IMR-90 (cell line): ENCODE data around the gene KLHL41. TPM values are rescaled to one million over a fixed set of nuclear protein-coding genes. Genes with fewer than 3 reads are reported as not detected.

Experiments used
- ATAC-seq: fragments of 200-7000 bp; cut with Tn5 transposase; 2 replicates; pipeline ENCODE4 v1.9.1; 2020; ENCODE audit warnings: low read depth, mild to moderate bottlenecking, moderate library complexity
- BruUV-seq: library from RNA; stranded (reverse); fragments of 400-500 nt; replicated peaks from 2 replicates; lab custom pipeline; 2021; lab: Mats Ljungman, UMichigan
- CTCF ChIA-PET: fragments of 300-600 bp; formaldehyde crosslinking; extraction: SDS; loops from one replicate; lab custom pipeline; 2021; ENCODE audit warnings: antibody characterized with exemption; lab: Yijun Ruan, JAX
- POLR2A ChIA-PET: fragments of 300-600 bp; sonication (Branson Sonifier 250); formaldehyde crosslinking; loops from one replicate; lab custom pipeline; 2022; ENCODE audit warnings: antibody characterized with exemption; ENCODE audit not compliant: unreplicated experiment; lab: Charles Lee
- DNase-seq: peaks from one replicate; pipeline ENCODE4 v3.0.0; 2013
- H2AFZ ChIP-seq: replicated peaks from 2 replicates; pipeline ENCODE3; 2013; ENCODE audit warnings: low read length, mild to moderate bottlenecking; ENCODE audit not compliant: poor library complexity
- H2AK5ac ChIP-seq: 2 replicates; pipeline ENCODE4 v1.6.1; 2013; ENCODE audit warnings: low read depth, low read length, inconsistent platforms
- H2AK9ac ChIP-seq: replicated peaks from 2 replicates; pipeline ENCODE3; 2013; ENCODE audit warnings: mild to moderate bottlenecking, low read depth, low read length, moderate library complexity; ENCODE audit not compliant: poor library complexity
- H2BK120ac ChIP-seq: 2 replicates; pipeline ENCODE4 v1.6.1; 2013; ENCODE audit warnings: low read depth, low read length, inconsistent platforms
- H2BK15ac ChIP-seq: 3 replicates; pipeline ENCODE4 v1.6.1; 2013; ENCODE audit warnings: low read depth, low read length, inconsistent platforms
- H2BK20ac ChIP-seq: 2 replicates; pipeline ENCODE4 v1.6.1; 2013; ENCODE audit warnings: low read depth, mild to moderate bottlenecking, inconsistent platforms, low read length, moderate library complexity
- H2BK5ac ChIP-seq: 2 replicates; pipeline ENCODE4 v1.6.1; 2013; ENCODE audit warnings: mild to moderate bottlenecking, low read depth, low read length, inconsistent platforms; ENCODE audit not compliant: poor library complexity, severe bottlenecking
- H3K14ac ChIP-seq: replicated peaks from 2 replicates; pipeline ENCODE4 v1.6.1; 2013; ENCODE audit warnings: low read depth, low read length, inconsistent platforms
- H3K18ac ChIP-seq: 2 replicates; pipeline ENCODE4 v1.6.1; 2013; ENCODE audit warnings: low read depth, low read length, control low read depth
- H3K23ac ChIP-seq: 2 replicates; pipeline ENCODE4 v1.6.1; 2013; ENCODE audit warnings: low read depth, low read length, inconsistent platforms
- H3K27ac ChIP-seq: 2 replicates; pipeline ENCODE4 v1.5.1; 2013; ENCODE audit warnings: mild to moderate bottlenecking, control low read depth, low read length; ENCODE audit not compliant: insufficient read depth
- H3K27me3 ChIP-seq: 2 replicates; pipeline ENCODE4 v1.6.1; 2013; ENCODE audit warnings: low read length; ENCODE audit not compliant: control insufficient read depth, insufficient read depth
- H3K36me3 ChIP-seq: 2 replicates; pipeline ENCODE4 v1.6.1; 2013; ENCODE audit warnings: low read length, mixed read lengths; ENCODE audit not compliant: control insufficient read depth, insufficient read depth
- H3K4ac ChIP-seq: 2 replicates; pipeline ENCODE4 v1.6.1; 2013; ENCODE audit warnings: low read depth, low read length, inconsistent platforms
- H3K4me1 ChIP-seq: 2 replicates; pipeline ENCODE4 v1.6.1; 2013; ENCODE audit warnings: low read length, mixed read lengths; ENCODE audit not compliant: control insufficient read depth, insufficient read depth
- H3K4me2 ChIP-seq: 2 replicates; pipeline ENCODE4 v1.6.1; 2013; ENCODE audit warnings: low read depth, mild to moderate bottlenecking, control low read depth, low read length, moderate library complexity
- H3K4me3 ChIP-seq: 2 replicates; pipeline ENCODE4 v1.5.1; 2013; ENCODE audit warnings: low read depth, mild to moderate bottlenecking, control low read depth, low read length, moderate library complexity; ENCODE audit not compliant: insufficient read depth
- H3K56ac ChIP-seq: 2 replicates; pipeline ENCODE4 v1.6.1; 2013; ENCODE audit warnings: low read length, inconsistent platforms; ENCODE audit not compliant: insufficient read depth; ENCODE audit errors: extremely low read depth
- H3K79me1 ChIP-seq, 2 experiments: 2 replicates each; pipeline ENCODE4 v1.6.1; 2013; ENCODE audit warnings: low read length in 2 of 2, inconsistent platforms in 1 of 2, low read depth in 1 of 2
- H3K9ac ChIP-seq: 2 replicates; pipeline ENCODE4 v1.6.1; 2013; ENCODE audit warnings: low read depth, low read length, control low read depth
- H3K9me1 ChIP-seq: 2 replicates; pipeline ENCODE4 v1.6.1; 2013; ENCODE audit warnings: low read length, inconsistent platforms; ENCODE audit not compliant: insufficient read depth
- H3K9me3 ChIP-seq: 2 replicates; pipeline ENCODE4 v1.6.1; 2013; ENCODE audit warnings: low read length; ENCODE audit not compliant: control insufficient read depth, insufficient read depth
- H4K20me1 ChIP-seq: 2 replicates; pipeline ENCODE4 v1.6.1; 2013; ENCODE audit warnings: low read length, inconsistent platforms; ENCODE audit not compliant: insufficient read depth
- H4K5ac ChIP-seq: 2 replicates; pipeline ENCODE4 v1.6.1; 2013; ENCODE audit warnings: mild to moderate bottlenecking, low read depth, low read length, control low read depth
- H4K8ac ChIP-seq, 2 experiments: 2 replicates each; pipeline ENCODE4 v1.6.1; 2013; ENCODE audit warnings: low read depth in 2 of 2, low read length in 2 of 2, control low read depth in 1 of 2, inconsistent platforms in 1 of 2
- H4K91ac ChIP-seq: 2 replicates; pipeline ENCODE4 v1.6.1; 2013; ENCODE audit warnings: low read depth, low read length, inconsistent platforms; ENCODE audit not compliant: insufficient read depth
- CHD1 ChIP-seq: IDR thresholded peaks from 2 replicates; pipeline ENCODE4 v1.6.1; 2012; ENCODE audit warnings: low read depth, low read length, improper control_type of control experiment
- CTCF ChIP-seq: conservative IDR thresholded peaks from 2 replicates; pipeline ENCODE4 v1.5.1; 2012; ENCODE audit warnings: mild to moderate bottlenecking, low read depth, low read length, improper control_type of control experiment
- MAZ ChIP-seq: IDR thresholded peaks from 2 replicates; pipeline ENCODE4 v1.6.1; 2012; ENCODE audit warnings: low read depth, mild to moderate bottlenecking, low read length, improper control_type of control experiment, moderate library complexity, borderline replicate concordance
- MXI1 ChIP-seq: IDR thresholded peaks from 2 replicates; pipeline ENCODE4 v1.6.1; 2012; ENCODE audit warnings: low read depth, mild to moderate bottlenecking, low read length, moderate library complexity, borderline replicate concordance
- POLR2A ChIP-seq: IDR thresholded peaks from 2 replicates; pipeline ENCODE4 v1.6.1; 2012; ENCODE audit warnings: mild to moderate bottlenecking, low read depth, low read length
- RAD21 ChIP-seq: IDR thresholded peaks from 2 replicates; pipeline ENCODE4 v1.6.1; 2012; ENCODE audit warnings: low read length, improper control_type of control experiment
- SMC3 ChIP-seq: fragments of 150-350 bp; IDR thresholded peaks from 2 replicates; pipeline ENCODE4 v1.6.1; 2016; ENCODE audit warnings: low read depth, mild to moderate bottlenecking, antibody characterized with exemption, low read length, moderate library complexity
- USF2 ChIP-seq: fragments of 150-350 bp; IDR thresholded peaks from 2 replicates; pipeline ENCODE4 v1.6.1; 2017; ENCODE audit warnings: mild to moderate bottlenecking, antibody characterized with exemption, low read length, low read depth
- WGBS, 2 experiments: methylation state at CpG; one replicate each; pipeline versions ENCODE4 v1.1.5 to v1.1.7; 2013; ENCODE audit warnings: missing lambda C conversion rate in 2 of 2; ENCODE audit not compliant: insufficient read length in 1 of 2; ENCODE audit errors: extremely low coverage in 2 of 2; 5-methylcytosine and 5-hydroxymethylcytosine counted together
- dilution Hi-C: fragments of 300-500 bp; cut with HindIII; formaldehyde crosslinking; loops from one replicate; pipeline ENCODE4 v1.14.3; 2018; ENCODE audit warnings: low sequenced_read_pairs; ENCODE audit not compliant: unreplicated experiment
- in situ Hi-C: fragments of 300-500 bp; cut with MboI; formaldehyde crosslinking; loops from 3 replicates; pipeline ENCODE4 v1.14.3; 2019; ENCODE audit warnings: low sequenced_read_pairs, inconsistent platforms, mixed read lengths
- intact Hi-C: fragments of 100-400 bp; cut with micrococcal nuclease; formaldehyde crosslinking; loops from 2 replicates; pipeline ENCODE4 v1.10.0; 2022
- polyA plus RNA-seq, 3 experiments: library from polyadenylated mRNA; depleted of rRNA; stranded (reverse); fragments of >200 nt; gene quantifications; 2 replicates each; pipeline ENCODE4 v1.2.3, GENCODE V29; 2012; ENCODE audit warnings: low replicate concordance in 1 of 3
- total RNA-seq: library from RNA; depleted of rRNA; stranded (reverse); fragments of >200 nt; gene quantifications from 2 replicates; pipeline ENCODE4 v1.2.3, GENCODE V29; 2012

The KLHL41 gene
- total and polyA plus RNA-seq, 2 of the 4 experiments (the other 2 are of a cell fraction) = 0.10 to 0.18 TPM

- dilution Hi-C loops = no loop called here
- intact Hi-C loops = loop anchor here (2.0 kb wide), 1 partner anchor 319 kb away; the partner anchor contains the start of gene SSB
- POLR2A ChIA-PET = no interaction called here
Observed at GRCh38 chr2:169479257-169480078, 30.0 kb upstream of the KLHL41 start, which contains the start of gene BBS5. TSS of gene BBS5 (plus strand) at chr2:169479494. CDS start at chr2:169479554, 60 bp downstream.

More at GRCh38 chr2:169479257-169480078, 30.0 kb upstream of the KLHL41 start, which contains the start of gene BBS5:
- Histone ChIP-seq H4K8ac (peak within 1 kb of the TSS; percentile 91 to 98), H3K27me3 (no peaks in the 10 kb centered on the region), H3K79me1 (peaks cover 0 to 14% of the 10 kb centered on the region in 2 experiments; a peak in 2 of 4 replicates), H3K9ac (peak within 1 kb of the TSS; percentile 68), H3K56ac (peak within 1 kb of the TSS; percentile 70), H2AK5ac (peak within 1 kb of the TSS; percentile 7; the same call in 1 of the 2 replicates), H3K4me2 (peak within 1 kb of the TSS; percentile 98), H3K27ac (peak within 1 kb of the TSS; percentile 52), H3K4ac (peak within 1 kb of the TSS; percentile 92), H2AK9ac (peak within 1 kb of the TSS; percentile 95), H2BK15ac (peak within 1 kb of the TSS; percentile 62; the same call in 1 of the 3 replicates), H3K14ac (peak within 1 kb of the TSS; percentile 94), H4K91ac (peak within 1 kb of the TSS; percentile 72), H2BK5ac (peak within 1 kb of the TSS; percentile 54), H3K4me1 (peaks cover 8% of the 10 kb centered on the region), H3K18ac (peak within 1 kb of the TSS; percentile 50), H3K36me3 (0 out of 2 replicates have a peak, but pooled peaks cover 1% of the 10 kb centered on the region), H2BK20ac (no peak within 1 kb of the TSS), H3K9me1 (0 out of 2 replicates have a peak, but pooled peaks cover 8% of the 10 kb centered on the region), H2AFZ (peak within 1 kb of the TSS; percentile 97), H3K4me3 (peak within 1 kb of the TSS; percentile 60), H4K20me1 (no peaks in the 10 kb centered on the region), H3K23ac (peak within 1 kb of the TSS; percentile 88), H2BK120ac (peak within 1 kb of the TSS; percentile 82; the same call in 1 of the 2 replicates), H4K5ac (peak within 1 kb of the TSS; percentile 95), H3K9me3 (no peaks in the 10 kb centered on the region)
- TF ChIP-seq SMC3 = 0 out of 2 replicates have a peak, but pooled peaks have one; percentile 5
- no peak for TF ChIP-seq USF2
- TF ChIP-seq CHD1 = no peak
- peak; percentile 36 for TF ChIP-seq RAD21
- TF ChIP-seq POLR2A = no peak; the same call in 1 of the 2 replicates
- no peak; the same call in 1 of the 2 replicates for TF ChIP-seq MAZ
- peak; percentile 97 for TF ChIP-seq MXI1
- TF ChIP-seq CTCF = peak; percentile 54
- BruUV-seq = no TSS peak
- WGBS, 2 experiments = 6% methylated on average over 16 of the region's 71 CpGs; no CpG with 5 or more reads in 1 of the 2 experiments
- CTCF ChIA-PET = interaction anchor here (0.6 to 2.0 kb wide), 6 partner anchors 8 to 90 kb away, joined by 3 to 9 read pairs (median 6); no protein-coding TSS in a partner anchor
- in situ Hi-C loops = no loop called here
- ATAC-seq (peak; percentile 97), DNase-seq (peak; percentile 87)
